H9 (cell line): ENCODE results near the gene ARHGEF10L. TPM values are rescaled to one million over a fixed set of nuclear protein-coding genes. Genes with fewer than 3 reads are reported as not detected.

ENCODE experiments used
- DNase-seq: peaks from one replicate; pipeline ENCODE4 v3.0.0-alpha.2; 2017
- H2AFZ ChIP-seq: one replicate; pipeline ENCODE4 v1.6.1; 2013; ENCODE audit warnings: mild to moderate bottlenecking, low read length, control low read depth, moderate library complexity
- H2AK5ac ChIP-seq: 2 replicates; pipeline ENCODE4 v1.6.1; 2013; ENCODE audit warnings: low read length, control low read depth, mixed read lengths; ENCODE audit not compliant: insufficient read length
- H2BK120ac ChIP-seq: one replicate; pipeline ENCODE4 v1.6.1; 2013; ENCODE audit warnings: low read depth, mild to moderate bottlenecking, low read length, control low read depth, inconsistent platforms; ENCODE audit not compliant: poor library complexity, severe bottlenecking
- H2BK12ac ChIP-seq: 2 replicates; pipeline ENCODE4 v1.6.1; 2013; ENCODE audit warnings: low read length, control low read depth, mixed read lengths, low read depth; ENCODE audit not compliant: insufficient read length
- H2BK15ac ChIP-seq: 2 replicates; pipeline ENCODE4 v1.6.1; 2013; ENCODE audit warnings: low read depth, low read length, control low read depth
- H2BK20ac ChIP-seq: one replicate; pipeline ENCODE4 v1.6.1; 2013; ENCODE audit warnings: low read depth, mild to moderate bottlenecking, low read length, control low read depth, inconsistent platforms; ENCODE audit not compliant: poor library complexity, severe bottlenecking
- H2BK5ac ChIP-seq: 2 replicates; pipeline ENCODE4 v1.6.1; 2013; ENCODE audit warnings: low read length, control low read depth, mixed read lengths; ENCODE audit not compliant: insufficient read length
- H3K14ac ChIP-seq: 2 replicates; pipeline ENCODE4 v1.6.1; 2013; ENCODE audit warnings: low read length, control low read depth; ENCODE audit not compliant: insufficient read depth
- H3K18ac ChIP-seq: 2 replicates; pipeline ENCODE4 v1.6.1; 2013; ENCODE audit warnings: low read depth, mild to moderate bottlenecking, mixed read lengths, low read length, control low read depth; ENCODE audit not compliant: insufficient read length
- H3K23ac ChIP-seq: 2 replicates; pipeline ENCODE4 v1.6.1; 2013; ENCODE audit warnings: low read length, control low read depth, mixed read lengths, low read depth; ENCODE audit not compliant: insufficient read length
- H3K23me2 ChIP-seq: 2 replicates; pipeline ENCODE4 v1.6.1; 2013; ENCODE audit warnings: low read depth, mild to moderate bottlenecking, mixed read lengths, low read length, control low read depth; ENCODE audit not compliant: insufficient read length, poor library complexity, severe bottlenecking
- H3K27ac ChIP-seq: 2 replicates; pipeline ENCODE4 v1.5.1; 2013; ENCODE audit warnings: low read length, control low read depth, mixed read lengths, low read depth; ENCODE audit not compliant: insufficient read length
- H3K27me3 ChIP-seq: 2 replicates; pipeline ENCODE4 v1.6.1; 2013; ENCODE audit warnings: low read length, control low read depth, inconsistent platforms; ENCODE audit not compliant: insufficient read depth
- H3K4ac ChIP-seq: 2 replicates; pipeline ENCODE4 v1.6.1; 2013; ENCODE audit warnings: low read depth, mild to moderate bottlenecking, control low read depth, inconsistent platforms, low read length, moderate library complexity
- H3K4me1 ChIP-seq: 2 replicates; pipeline ENCODE4 v1.6.1; 2013; ENCODE audit warnings: low read length, control low read depth, inconsistent platforms; ENCODE audit not compliant: insufficient read depth
- H3K4me2 ChIP-seq: 2 replicates; pipeline ENCODE4 v1.6.1; 2013; ENCODE audit warnings: low read length, control low read depth, mixed read lengths; ENCODE audit not compliant: insufficient read length, insufficient read depth
- H3K56ac ChIP-seq: 2 replicates; pipeline ENCODE4 v1.6.1; 2013; ENCODE audit warnings: low read depth, mild to moderate bottlenecking, mixed read lengths, low read length, control low read depth; ENCODE audit not compliant: insufficient read length
- H3K79me1 ChIP-seq: 2 replicates; pipeline ENCODE4 v1.6.1; 2013; ENCODE audit warnings: low read depth, mild to moderate bottlenecking, moderate library complexity, low read length, control low read depth, inconsistent platforms; ENCODE audit not compliant: insufficient read depth, poor library complexity, severe bottlenecking
- H3K79me2 ChIP-seq: 2 replicates; pipeline ENCODE4 v1.6.1; 2013; ENCODE audit warnings: low read length, control low read depth, inconsistent platforms; ENCODE audit not compliant: insufficient read depth
- H3K9ac ChIP-seq: 2 replicates; pipeline ENCODE4 v1.6.1; 2013; ENCODE audit warnings: low read length, control low read depth, mixed read lengths; ENCODE audit not compliant: insufficient read length; ENCODE audit errors: extremely low read depth
- H3K9me3 ChIP-seq: one replicate; pipeline ENCODE4 v1.6.1; 2013; ENCODE audit warnings: low read depth, low read length, inconsistent platforms; ENCODE audit not compliant: control insufficient read depth
- H3T11ph ChIP-seq: one replicate; pipeline ENCODE4 v1.6.1; 2013; ENCODE audit warnings: mild to moderate bottlenecking, low read length, control low read depth, inconsistent platforms
- H4K20me1 ChIP-seq: one replicate; pipeline ENCODE4 v1.6.1; 2013; ENCODE audit not compliant: control insufficient read depth, insufficient read length, insufficient read depth
- H4K5ac ChIP-seq: 2 replicates; pipeline ENCODE4 v1.6.1; 2013; ENCODE audit warnings: low read depth, mild to moderate bottlenecking, mixed read lengths, low read length, control low read depth; ENCODE audit not compliant: insufficient read length
- H4K8ac ChIP-seq: replicated peaks from 2 replicates; pipeline ENCODE4 v1.6.1; 2013; ENCODE audit warnings: low read length, control low read depth, mixed read lengths, low read depth; ENCODE audit not compliant: insufficient read length
- H4K91ac ChIP-seq: 2 replicates; pipeline ENCODE4 v1.6.1; 2013; ENCODE audit warnings: low read depth, mild to moderate bottlenecking, moderate library complexity, mixed read lengths, low read length, control low read depth; ENCODE audit not compliant: insufficient read length
- H3K27ac Mint-ChIP-seq, 3 experiments: 2 replicates in 2 of 3; 3 replicates in 1 of 3; pipeline ENCODE4 v1.8.0; 2020 to 2021; ENCODE audit warnings: mixed read lengths in 3 of 3, mild to moderate bottlenecking in 1 of 3, moderate library complexity in 1 of 3
- H3K27me3 Mint-ChIP-seq: 2 replicates; pipeline ENCODE4 v1.8.0; 2021; ENCODE audit warnings: low read depth, mild to moderate bottlenecking, moderate library complexity, mixed read lengths
- H3K36me3 Mint-ChIP-seq, 3 experiments: 2 replicates in 2 of 3; 3 replicates in 1 of 3; pipeline ENCODE4 v1.8.0; 2020 to 2021; ENCODE audit warnings: low read depth in 3 of 3, mixed read lengths in 3 of 3; ENCODE audit not compliant: insufficient read depth in 1 of 3
- H3K4me1 Mint-ChIP-seq, 2 experiments: 2 replicates each; pipeline ENCODE4 v1.8.0; 2020; ENCODE audit warnings: mixed read lengths in 2 of 2
- H3K4me3 Mint-ChIP-seq, 2 experiments: 2 replicates in 1 of 2; 3 replicates in 1 of 2; pipeline ENCODE4 v1.8.0; 2020 to 2021; ENCODE audit warnings: mild to moderate bottlenecking in 2 of 2, mixed read lengths in 2 of 2, moderate library complexity in 1 of 2
- H3K9me3 Mint-ChIP-seq, 2 experiments: 2 replicates in 1 of 2; 3 replicates in 1 of 2; pipeline ENCODE4 v1.8.0; 2020; ENCODE audit warnings: mild to moderate bottlenecking in 2 of 2, mixed read lengths in 2 of 2, moderate library complexity in 1 of 2
- CTCF ChIP-seq: fragments of 200-600 bp; sonication (generic); conservative IDR thresholded peaks from 3 replicates; pipeline ENCODE4 v1.8.0; 2021; ENCODE audit warnings: antibody characterized with exemption, mild to moderate bottlenecking
- WGBS: extraction: QIAGEN DNeasy Blood & Tissue Kit; methylation state at CpG from one replicate; pipeline ENCODE4 v1.1.7; 2013; ENCODE audit warnings: missing lambda C conversion rate, low lambda C conversion rate, mixed read lengths; ENCODE audit not compliant: insufficient read length; ENCODE audit errors: extremely low coverage; 5-methylcytosine and 5-hydroxymethylcytosine counted together
- total RNA-seq: library from RNA; stranded (reverse); gene quantifications from 2 replicates; pipeline ENCODE4 v1.2.1, GENCODE V29; 2021

Gene ARHGEF10L
- total RNA-seq, 1 experiment from 2014 or later, result 20.2 TPM

GRCh38 chr1:17709981-17710380 lies 170.5 kb downstream of the ARHGEF10L start:
- no peak overlapping the region for H2BK5ac ChIP-seq
- no peaks in the 10 kb centered on the region for H3K4me1 ChIP-seq
- no peak overlapping the region for H4K5ac ChIP-seq
- H3K27me3 Mint-ChIP-seq, result peaks cover 6% of the 10 kb centered on the region
- H3K4me3 Mint-ChIP-seq, result no peak overlapping the region
- TF ChIP-seq CTCF, result no peak
- no peak overlapping the region for H4K91ac ChIP-seq
- no peak overlapping the region for H3T11ph ChIP-seq
- H2BK12ac ChIP-seq, result no peak overlapping the region
- no peak overlapping the region for H3K4ac ChIP-seq
- H4K20me1 ChIP-seq, result no peaks in the 10 kb centered on the region
- no peak overlapping the region for H3K27ac ChIP-seq
- H3K9me3 Mint-ChIP-seq, result peaks cover 19 to 25% of the 10 kb centered on the region in 2 experiments
- no CpG with 5 or more reads among the region's 3 CpGs for WGBS
- H3K56ac ChIP-seq, result no peak overlapping the region
- H4K8ac ChIP-seq, result no peak overlapping the region
- no peak overlapping the region for H3K4me2 ChIP-seq
- peaks cover 8% of the 10 kb centered on the region for H3K9me3 ChIP-seq
- no peak overlapping the region for H2AFZ ChIP-seq
- no peak overlapping the region for H3K27ac Mint-ChIP-seq
- no peaks in the 10 kb centered on the region for H3K79me1 ChIP-seq
- DNase-seq, result no peak
- no peaks in the 10 kb centered on the region for H3K23me2 ChIP-seq
- no peak overlapping the region; the same call in 1 of the 2 replicates for H3K14ac ChIP-seq
- H3K23ac ChIP-seq, result no peak overlapping the region
- no peaks in the 10 kb centered on the region for H3K79me2 ChIP-seq
- H2AK5ac ChIP-seq, result no peak overlapping the region
- peaks cover 6 to 15% (median 10%) of the 10 kb centered on the region in 3 experiments; a peak in 6 of 7 replicates for H3K36me3 Mint-ChIP-seq
- no peaks in the 10 kb centered on the region for H3K4me1 Mint-ChIP-seq
- H2BK15ac ChIP-seq, result no peak overlapping the region
- no peaks in the 10 kb centered on the region for H3K27me3 ChIP-seq
- H2BK120ac ChIP-seq, result no peak overlapping the region
- H3K18ac ChIP-seq, result no peak overlapping the region
- H3K9ac ChIP-seq, result no peak overlapping the region
- H2BK20ac ChIP-seq, result no peak overlapping the region
